SU-DHL-6 (cell line): ENCODE data around the gene MMP19.

Experiments used
- CTCF ChIP-seq: fragments of 200-600 bp; sonication (generic); IDR thresholded peaks from one replicate; pipeline ENCODE4 v1.5.1; 2017; ENCODE audit warnings: antibody characterized with exemption, mild to moderate bottlenecking, low read length, moderate library complexity; ENCODE audit not compliant: insufficient read depth, poor library complexity, severe bottlenecking
- EZH2phosphoT487 ChIP-seq: fragments of 200-600 bp; sonication (generic), shearing (Covaris generic); conservative IDR thresholded peaks from 2 replicates; pipeline ENCODE4 v1.6.1; 2018; ENCODE audit warnings: mild to moderate bottlenecking, antibody characterized with exemption, low read length, moderate library complexity, mixed read lengths

- TF ChIP-seq CTCF (no peak), EZH2phosphoT487 (no peak)
Observed at GRCh38 chr12:55830601-55831446, 11.9 kb downstream of the MMP19 start.
